HepG2 (cell line): ENCODE measurements around the gene CPSF6. TPM values are rescaled to one million over a fixed set of nuclear protein-coding genes. Genes with fewer than 3 reads are reported as not detected.

Experiments used
- ATAC-seq: fragments of 200-7000 bp; cut with Tn5 transposase; 3 replicates; pipeline ENCODE4 v1.9.1; 2020; ENCODE audit warnings: mild to moderate bottlenecking, moderate library complexity
- BruUV-seq: library from RNA; stranded (reverse); fragments of 400-500 nt; replicated peaks from 2 replicates; lab custom pipeline; 2021; lab: Mats Ljungman, UMichigan
- CTCF ChIA-PET: fragments of 300-600 bp; formaldehyde crosslinking; extraction: SDS; loops from one replicate; lab custom pipeline; 2021; ENCODE audit warnings: low total read pairs, inconsistent platforms, low intra/inter-chr PET ratio; lab: Yijun Ruan, JAX
- POLR2A ChIA-PET: fragments of 350-600 bp; sonication (Branson Sonifier 250); formaldehyde crosslinking; loops from one replicate; lab custom pipeline; 2020; ENCODE audit warnings: antibody characterized with exemption, inconsistent platforms; lab: Yijun Ruan, JAX
- DNase-seq: peaks from one replicate; pipeline ENCODE4 v3.0.0-alpha.2; 2015; ENCODE audit warnings: low spot score
- FAIRE-seq: peaks from 3 replicates; lab custom pipeline; 2011; peaks lifted over from hg19 to GRCh38; lab: Jason Lieb, UNC
- H2AFZ ChIP-seq: one replicate; pipeline ENCODE4 v1.6.1; 2011; ENCODE audit warnings: low read length, inconsistent platforms
- H3K27ac ChIP-seq: fragments of 300-600 bp; 3 replicates; pipeline ENCODE4 v1.8.0; 2011; ENCODE audit warnings: mixed run types, mild to moderate bottlenecking, mixed read lengths, low read length, inconsistent platforms; ENCODE audit not compliant: insufficient read depth; ENCODE audit errors: extremely low read length
- H3K27me3 ChIP-seq, 2 experiments: fragments of 200-600 bp in 1 of 2; 2 replicates in 1 of 2; 3 replicates in 1 of 2; pipeline versions ENCODE4 v1.6.0 to v1.8.0; 2011; ENCODE audit warnings: low read length in 2 of 2, mild to moderate bottlenecking in 2 of 2, moderate library complexity in 2 of 2, inconsistent platforms in 1 of 2; ENCODE audit not compliant: insufficient read depth in 2 of 2, control insufficient read depth in 1 of 2
- H3K36me3 ChIP-seq, 2 experiments: fragments of 200-600 bp in 1 of 2; replicated peaks in 1 of 2; 2 replicates in 1 of 2; 3 replicates in 1 of 2; pipeline versions ENCODE4 v1.5.1 to v1.8.0; 2011; ENCODE audit warnings: low read length in 2 of 2, inconsistent platforms in 1 of 2; ENCODE audit not compliant: insufficient read depth in 2 of 2, control insufficient read depth in 1 of 2
- H3K4me1 ChIP-seq: 2 replicates; pipeline ENCODE4 v1.5.1; 2012; ENCODE audit warnings: low read length, inconsistent platforms; ENCODE audit not compliant: insufficient read depth
- H3K4me2 ChIP-seq: 2 replicates; pipeline ENCODE4 v1.6.0; 2011; ENCODE audit warnings: low read depth, low read length, inconsistent platforms
- H3K4me3 ChIP-seq, 3 experiments: fragments of 200-600 bp in 1 of 3; sonication (generic), shearing (Covaris generic) in 1 of 3; replicated peaks in 1 of 3; 2 replicates each; pipeline ENCODE4 v1.5.1; 2011 to 2016; ENCODE audit warnings: low read length in 3 of 3, inconsistent platforms in 2 of 3, low read depth in 2 of 3, mild to moderate bottlenecking in 2 of 3, control low read depth in 1 of 3, mixed read lengths in 1 of 3; ENCODE audit not compliant: insufficient read depth in 1 of 3
- H3K79me2 ChIP-seq: one replicate; pipeline ENCODE4 v1.6.1; 2011; ENCODE audit warnings: low read length, inconsistent platforms; ENCODE audit not compliant: insufficient read depth
- H3K9ac ChIP-seq: 2 replicates; pipeline ENCODE4 v1.6.0; 2011; ENCODE audit warnings: mild to moderate bottlenecking, low read depth, low read length, inconsistent platforms; ENCODE audit not compliant: insufficient read depth
- H3K9me3 ChIP-seq: 2 replicates; pipeline ENCODE4 v1.5.1; 2012; ENCODE audit warnings: mild to moderate bottlenecking, low read length
- H4K20me1 ChIP-seq: 2 replicates; pipeline ENCODE4 v1.6.0; 2011; ENCODE audit warnings: inconsistent platforms, mild to moderate bottlenecking, low read length, moderate library complexity; ENCODE audit not compliant: insufficient read depth
- ARHGAP35 ChIP-seq: sonication (generic); formaldehyde crosslinking; IDR thresholded peaks from 2 replicates; pipeline ENCODE4 v1.9.0; 2022; ENCODE audit warnings: mild to moderate bottlenecking, inconsistent platforms, moderate library complexity, missing genetic modification reagents, borderline replicate concordance
- BRD4 ChIP-seq: sonication (generic); formaldehyde crosslinking; IDR thresholded peaks from 2 replicates; pipeline ENCODE4 v1.4.0; 2020; ENCODE audit warnings: missing genetic modification reagents
- E2F2 ChIP-seq: sonication (generic); formaldehyde crosslinking; IDR thresholded peaks from 2 replicates; pipeline ENCODE4 v1.4.0; 2020; ENCODE audit warnings: missing genetic modification reagents, borderline replicate concordance
- GPBP1L1 ChIP-seq: sonication (generic); formaldehyde crosslinking; IDR thresholded peaks from 2 replicates; pipeline ENCODE4 v1.5.0; 2020; ENCODE audit warnings: mild to moderate bottlenecking, missing genetic modification reagents
- KLF15 ChIP-seq: sonication (generic); formaldehyde crosslinking; IDR thresholded peaks from 2 replicates; pipeline ENCODE4 v1.8.1; 2023; ENCODE audit warnings: borderline replicate concordance, mild to moderate bottlenecking, inconsistent platforms, missing genetic modification reagents, mixed read lengths
- MTA3 ChIP-seq: sonication (generic); formaldehyde crosslinking; IDR thresholded peaks from 2 replicates; pipeline ENCODE4 v1.4.0; 2020; ENCODE audit warnings: missing genetic modification reagents
- NFYB ChIP-seq: sonication (generic); formaldehyde crosslinking; IDR thresholded peaks from 2 replicates; pipeline ENCODE4 v1.4.0; 2020; ENCODE audit warnings: missing genetic modification reagents
- RORA ChIP-seq: sonication (generic); formaldehyde crosslinking; IDR thresholded peaks from 2 replicates; pipeline ENCODE4 v1.5.0; 2020; ENCODE audit warnings: mild to moderate bottlenecking, missing genetic modification reagents, moderate library complexity
- SOX6 ChIP-seq, 2 experiments: fragments of 450-650 bp in 1 of 2; sonication (generic) in 1 of 2; formaldehyde crosslinking in 1 of 2; IDR thresholded peaks; 2 replicates each; pipeline versions ENCODE4 v1.4.0 to v1.6.1; 2017 to 2020; ENCODE audit warnings: antibody characterized with exemption in 1 of 2, mild to moderate bottlenecking in 1 of 2, missing genetic modification reagents in 1 of 2
- SP140L ChIP-seq: sonication (generic); formaldehyde crosslinking; IDR thresholded peaks from 2 replicates; pipeline ENCODE4 v1.4.0; 2020; ENCODE audit warnings: missing genetic modification reagents, borderline replicate concordance
- STAG1 ChIP-seq: sonication (generic); formaldehyde crosslinking; IDR thresholded peaks from 2 replicates; pipeline ENCODE4 v1.4.0; 2020; ENCODE audit warnings: missing genetic modification reagents
- SUZ12 ChIP-seq: fragments of 150-350 bp; IDR thresholded peaks from 2 replicates; pipeline ENCODE4 v1.6.1; 2014; ENCODE audit warnings: low read depth, low read length
- TARDBP ChIP-seq: sonication (generic); formaldehyde crosslinking; IDR thresholded peaks from 2 replicates; pipeline ENCODE4 v1.8.0; 2022; ENCODE audit warnings: mild to moderate bottlenecking, missing genetic modification reagents
- ZEB1 ChIP-seq: IDR thresholded peaks from 2 replicates; pipeline ENCODE4 v1.6.1; 2012; ENCODE audit warnings: mild to moderate bottlenecking, low read depth, inconsistent platforms; ENCODE audit not compliant: insufficient replicate concordance
- ZNF549 ChIP-seq: sonication (generic); formaldehyde crosslinking; IDR thresholded peaks from 2 replicates; pipeline ENCODE4 v1.5.0; 2020; ENCODE audit warnings: missing genetic modification reagents
- ZNF564 ChIP-seq: sonication (generic); formaldehyde crosslinking; IDR thresholded peaks from 2 replicates; pipeline ENCODE4 v1.8.1; 2023; ENCODE audit warnings: mild to moderate bottlenecking, missing genetic modification reagents
- ZNF800 ChIP-seq: sonication (generic); formaldehyde crosslinking; IDR thresholded peaks from 2 replicates; pipeline ENCODE4 v1.4.0; 2020; ENCODE audit warnings: missing genetic modification reagents
- ZNF841 ChIP-seq: sonication (generic); formaldehyde crosslinking; IDR thresholded peaks from 2 replicates; pipeline ENCODE4 v1.8.1; 2023; ENCODE audit warnings: missing genetic modification reagents, borderline replicate concordance
- WGBS: methylation state at CpG from one replicate; pipeline ENCODE4 v1.1.6; 2017; ENCODE audit warnings: low lambda C conversion rate; 5-methylcytosine and 5-hydroxymethylcytosine counted together
- in situ Hi-C: cut with HindIII; loops from 2 replicates; pipeline ENCODE4 v1.10.0; 2017; ENCODE audit warnings: low pct_unique_long_range_greater_than_20kb; ENCODE audit not compliant: extremely low pct_ligation_motif_present
- intact Hi-C: fragments of 100-400 bp; cut with micrococcal nuclease; formaldehyde crosslinking; loops from one replicate; pipeline ENCODE4 v1.10.0; 2022; ENCODE audit not compliant: unreplicated experiment
- polyA plus RNA-seq, 8 experiments: library from polyadenylated mRNA; depleted of rRNA in 3 of 8; stranded (reverse) in 7 of 8; unstranded in 1 of 8; fragments of >200 nt; fragmentation: Illumina TruSeq in 4 of 8; extraction: Trizol in 4 of 8; gene quantifications; 2 replicates each; pipeline versions ENCODE4 v1.2.1 to v1.2.3, GENCODE V29; 2011 to 2016; ENCODE audit warnings: low read depth in 4 of 8, missing spikeins in 1 of 8, mixed read lengths in 1 of 8; ENCODE audit not compliant: insufficient read depth in 1 of 8
- total RNA-seq, 5 experiments: library from RNA; depleted of rRNA; stranded (reverse); fragments of >200 nt; fragmentation: Illumina TruSeq; extraction: Trizol; gene quantifications; 2 replicates each; pipeline ENCODE4 v1.2.3, GENCODE V29; 2016; ENCODE audit warnings: low read depth in 1 of 5

The CPSF6 gene
- total and polyA plus RNA-seq, 2 of the 13 experiments (the other 11 are each of a cell fraction or from before 2014, with no cell fraction given): 41.8 to 71.0 TPM

GRCh38 chr12:69309461-69309860 is 70.1 kb downstream of the CPSF6 start:
- Histone ChIP-seq H3K4me2 (no peak overlapping the region), H3K9me3 (peaks cover 1% of the 10 kb centered on the region), H3K79me2 (no peaks in the 10 kb centered on the region), H3K36me3 (no peaks in the 10 kb centered on the region), H3K9ac (no peak overlapping the region), H4K20me1 (no peaks in the 10 kb centered on the region), H2AFZ (no peak overlapping the region), H3K27ac (no peak overlapping the region), H3K4me3 (no peak overlapping the region), H3K4me1 (peaks cover 11% of the 10 kb centered on the region), H3K27me3 (no peaks in the 10 kb centered on the region; a peak in 1 of 5 replicates)
- intact Hi-C loops (no loop called here), in situ Hi-C loops (no loop called here)
- ChIA-PET POLR2A (no interaction called here), CTCF (no interaction called here)
- WGBS: 87% methylated on average over 3 of the region's 3 CpGs
- FAIRE-seq (no peak), ATAC-seq (no peak), DNase-seq (no peak)
- no TSS peak for BruUV-seq
- TF ChIP-seq BRD4 (CRISPR knock-in tag) (no peak), ARHGAP35 (CRISPR knock-in tag) (no peak), SOX6 (IDR thresholded peaks at IDR 0.05) (no peak), SOX6 (CRISPR knock-in tag; IDR thresholded peaks at IDR 0.05) (no peak), E2F2 (CRISPR knock-in tag) (no peak), RORA (CRISPR knock-in tag) (no peak), TARDBP (CRISPR knock-in tag) (no peak), ZNF800 (CRISPR knock-in tag) (no peak), STAG1 (CRISPR knock-in tag) (no peak), MTA3 (CRISPR knock-in tag) (no peak), ZNF549 (CRISPR knock-in tag) (no peak), ZNF564 (no peak), KLF15 (no peak), SP140L (CRISPR knock-in tag) (no peak), SUZ12 (no peak), ZNF841 (CRISPR knock-in tag) (no peak), NFYB (CRISPR knock-in tag) (no peak), GPBP1L1 (no peak), ZEB1 (no peak)
